Stimulated activated CD4-positive, alpha-beta T cell treated with anti-CD3 and anti-CD28 coated beads, Interleukin-15, amount 100 ng/mL, for 1 hour (primary cell): ENCODE results near the gene BABAM2.

Experiments
- DNase-seq, 2 donors: peaks; one replicate each; pipeline ENCODE4 v3.0.0-alpha.2; 2020; ENCODE audit warnings: low read depth in 1 of 2, low spot score in 1 of 2

The BABAM2 gene

GRCh38 chr2:28350196-28350595 is 459.7 kb downstream of the BABAM2 start:
- no peak for DNase-seq

GRCh38 chr2:28350791-28351285 is 460.3 kb downstream of the BABAM2 start:
- no peak for DNase-seq

GRCh38 chr2:28351621-28352020 is 461.1 kb downstream of the BABAM2 start:
- no peak for DNase-seq

- no peak for DNase-seq
These were observed 461.6 kb downstream of the BABAM2 start for GRCh38 chr2:28352104-28352503.

- no peak for DNase-seq
These were observed 462.2 kb downstream of the BABAM2 start for GRCh38 chr2:28352610-28353195.

GRCh38 chr2:28354920-28355520 is 464.5 kb downstream of the BABAM2 start:
- no peak for DNase-seq

GRCh38 chr2:28355521-28356094 is 465.1 kb downstream of the BABAM2 start:
- DNase-seq = no peak

DNA sequence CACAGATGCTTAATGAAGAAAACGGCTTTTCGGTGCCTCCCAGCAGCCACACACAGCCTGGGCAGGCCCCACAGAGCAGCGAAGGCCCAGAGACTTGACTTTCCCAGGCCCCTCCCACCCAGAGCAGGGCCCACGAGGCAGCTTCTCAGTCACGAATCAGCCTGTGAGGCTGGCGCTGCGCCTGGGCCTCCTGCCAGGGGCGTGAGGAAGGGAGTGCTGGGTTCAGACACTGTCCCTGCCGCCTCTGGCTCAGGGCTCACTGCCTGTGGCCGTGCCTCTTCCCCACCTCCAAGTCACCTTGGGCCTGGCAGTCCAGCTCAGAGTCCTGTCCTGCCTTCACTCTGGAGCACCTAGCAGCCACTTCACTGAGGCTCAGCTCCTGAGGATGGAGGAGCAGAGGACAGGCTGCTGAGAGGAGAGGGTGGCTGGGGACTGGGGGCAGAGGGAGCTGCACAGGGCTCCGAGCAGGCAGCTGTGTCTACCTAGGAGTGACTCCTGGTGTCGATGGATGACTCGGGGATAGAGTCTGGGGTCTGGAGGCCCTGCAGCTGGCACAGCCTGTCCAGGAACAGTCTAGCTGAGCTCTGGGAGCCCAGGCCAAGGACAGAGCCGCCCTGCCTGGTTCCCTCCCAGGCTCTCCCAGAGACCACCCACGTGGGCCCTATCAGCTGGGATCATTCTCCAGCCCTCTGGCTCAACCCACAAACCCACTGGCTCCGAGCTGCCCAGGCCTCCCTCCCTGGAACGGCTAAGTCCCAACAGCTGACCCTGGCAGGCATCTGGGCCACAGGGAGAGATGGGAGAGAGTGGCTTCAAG is 465.8 kb downstream of the BABAM2 start:
- no peak for DNase-seq

GRCh38 chr2:28357055-28357454 is 466.5 kb downstream of the BABAM2 start:
- no peak for DNase-seq

DNA sequence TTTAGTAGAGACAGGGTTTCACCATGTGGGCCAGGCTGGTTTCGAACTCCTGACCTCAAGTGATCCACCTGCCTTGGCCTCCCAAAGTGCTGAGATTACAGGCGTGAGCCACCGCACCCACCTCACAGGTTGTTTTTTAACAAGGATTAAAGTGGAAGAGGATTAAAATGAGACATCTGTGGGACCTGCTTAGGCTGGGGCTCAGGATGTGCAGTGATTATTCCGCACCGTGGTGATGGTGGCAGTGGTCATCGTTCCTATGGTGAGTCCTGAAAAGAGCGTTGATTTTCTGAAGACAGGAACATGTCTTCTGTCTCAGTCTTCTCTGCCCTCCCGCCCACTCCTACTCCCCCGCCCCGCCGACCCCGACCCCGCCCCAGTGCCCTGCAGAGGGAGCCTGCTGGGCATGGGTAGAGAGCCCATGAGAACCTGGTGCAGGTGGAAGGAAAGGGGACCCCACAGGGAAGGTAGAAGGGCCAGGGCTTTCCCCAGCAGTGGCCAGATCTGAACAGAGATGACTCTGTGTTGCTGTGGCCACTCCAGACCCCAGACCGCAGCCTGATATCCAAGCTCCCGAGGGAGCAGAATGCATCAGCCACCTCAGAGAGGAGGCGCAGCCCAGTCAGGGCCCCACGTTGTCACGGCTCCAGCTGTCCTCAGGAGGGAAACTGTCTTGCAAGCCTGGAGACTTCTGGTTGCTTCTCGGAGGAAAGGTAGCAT is 467.6 kb downstream of the BABAM2 start:
- DNase-seq = no peak

- DNase-seq = no peak
These were observed 468.2 kb downstream of the BABAM2 start for GRCh38 chr2:28358668-28359201.

DNA sequence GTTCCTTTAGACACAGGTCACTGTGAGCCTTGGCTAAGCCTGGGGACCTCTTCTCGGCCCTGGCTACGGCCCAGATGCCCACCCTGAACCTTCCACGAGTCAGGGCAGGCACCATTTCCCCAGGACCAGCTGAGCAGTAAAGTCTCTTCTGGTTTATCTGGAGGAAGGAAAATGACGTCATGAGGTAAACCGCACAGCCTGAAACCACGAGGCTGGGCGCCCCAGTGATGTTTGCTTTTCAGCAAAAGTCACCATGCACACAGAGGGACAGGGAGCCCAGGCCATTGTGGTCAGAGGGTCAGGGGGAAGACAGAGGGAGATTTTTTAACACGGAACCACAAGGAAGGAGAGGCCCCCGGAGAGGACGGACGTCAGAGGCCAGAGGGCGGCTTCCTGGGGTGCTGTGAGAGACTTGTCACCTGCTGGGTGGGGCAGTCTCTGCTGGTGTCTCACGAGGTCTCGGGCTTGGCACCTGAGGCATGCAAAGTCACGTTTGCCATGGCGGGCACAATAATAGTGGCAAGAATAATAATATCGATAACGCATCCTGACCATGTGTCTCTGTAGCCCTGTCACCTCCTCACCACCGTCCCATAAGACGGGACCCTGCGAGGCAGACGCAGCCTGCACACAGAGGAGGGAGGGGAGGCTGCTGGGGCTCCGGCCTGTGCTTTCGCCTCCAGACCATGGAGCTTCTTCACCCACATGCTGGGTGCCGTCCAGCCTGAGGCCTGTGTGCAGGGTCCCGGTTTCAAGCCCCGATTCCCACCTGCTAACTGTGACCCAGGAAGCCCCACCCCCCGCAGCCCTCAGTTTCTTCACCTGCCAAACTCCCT is 468.9 kb downstream of the BABAM2 start:
- DNase-seq = peak; percentile 29 to 63

GRCh38 chr2:28360058-28360717 is 469.7 kb downstream of the BABAM2 start:
- no peak for DNase-seq

GRCh38 chr2:28360718-28361293 is 470.3 kb downstream of the BABAM2 start:
- no peak for DNase-seq

DNA sequence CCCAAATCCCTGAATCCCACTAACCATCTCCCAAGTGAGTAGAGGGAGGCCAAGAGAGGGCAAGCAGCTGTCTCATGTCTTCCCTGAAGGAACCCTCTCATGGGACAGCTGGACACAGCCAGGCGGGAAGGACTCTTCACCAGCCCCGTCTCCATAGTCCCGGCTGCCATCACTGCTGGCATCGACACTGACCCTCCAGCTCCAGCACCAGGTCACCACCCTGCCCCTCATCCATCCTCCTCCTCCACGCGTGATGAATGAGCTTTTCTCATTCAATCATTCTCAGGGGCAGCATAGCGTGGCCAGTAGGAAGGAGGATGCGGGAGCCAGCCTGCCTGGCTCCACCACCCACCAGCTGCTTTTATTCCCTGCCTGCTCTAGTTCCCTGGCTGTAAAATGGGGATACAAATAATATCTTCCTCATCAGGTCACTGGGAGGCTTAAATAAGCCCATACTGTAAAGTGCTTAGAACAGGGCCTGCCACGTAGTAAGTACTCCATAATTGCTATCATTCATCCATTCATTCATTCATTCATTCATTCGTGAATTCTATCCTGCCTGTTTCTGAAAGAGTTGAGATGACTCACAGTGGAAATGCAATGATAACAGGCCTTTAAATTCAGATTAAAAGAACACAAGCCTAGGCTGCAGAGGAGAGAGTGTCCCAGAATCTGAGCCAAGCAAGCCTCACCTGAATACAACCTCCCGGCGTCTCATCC is 471.6 kb downstream of the BABAM2 start:
- DNase-seq = no peak

DNA sequence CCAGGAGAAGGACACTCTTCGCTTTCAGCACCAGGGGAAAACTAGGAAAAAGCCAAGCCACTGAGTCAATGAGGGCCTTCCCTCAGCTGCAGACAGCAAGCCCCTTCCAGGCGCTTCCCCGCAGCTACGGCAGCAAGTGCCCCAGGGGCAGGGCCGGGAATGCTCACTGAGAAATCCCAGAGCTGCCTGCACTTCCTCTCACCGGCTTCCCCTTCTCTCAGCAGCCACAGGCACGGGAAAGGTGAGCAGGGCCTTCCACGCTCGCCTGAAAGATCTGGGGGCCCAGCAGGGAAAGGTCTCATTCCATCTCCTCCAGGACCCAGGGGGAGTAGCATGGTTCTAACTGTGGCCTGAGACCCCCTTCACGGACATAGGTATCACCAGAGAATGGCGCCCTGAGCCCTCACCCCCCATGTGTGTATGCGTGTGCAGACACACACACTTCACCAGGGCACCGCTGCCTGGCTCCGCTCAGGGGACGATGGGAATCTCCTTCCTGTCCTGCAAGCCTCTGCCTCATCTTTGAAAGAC is 472.5 kb downstream of the BABAM2 start:
- DNase-seq = no peak

- no peak for DNase-seq
These were observed 473.3 kb downstream of the BABAM2 start for GRCh38 chr2:28363686-28364280.

DNA sequence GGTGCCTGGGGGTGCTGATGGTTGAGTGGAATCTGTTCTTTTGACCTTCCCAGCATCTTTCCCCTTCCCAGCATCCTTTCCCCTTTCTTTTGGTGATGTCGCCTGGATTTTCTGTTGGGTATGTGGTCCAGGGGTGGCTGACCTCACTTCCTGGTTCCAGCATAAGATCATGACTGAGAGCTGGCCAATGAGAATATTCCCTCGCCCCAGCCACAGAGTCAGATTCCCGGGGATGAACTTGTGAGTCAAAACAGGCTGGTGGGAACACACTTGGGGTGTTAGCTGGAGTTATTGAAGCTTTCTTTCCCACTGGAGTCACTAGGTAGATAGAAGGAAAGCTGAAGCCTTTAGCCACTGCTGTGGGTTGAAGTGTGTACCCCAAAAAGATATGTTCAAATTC is 474.1 kb downstream of the BABAM2 start:
- no peak for DNase-seq
